Neural cell (in vitro differentiated cells): ENCODE results near the gene RELT.

Source experiments
- EZH2 ChIP-seq: fragments of 200-600, 300-800 bp; shearing (Covaris generic), sonication (generic); IDR thresholded peaks from 2 replicates; pipeline ENCODE4 v1.6.1; 2014; ENCODE audit warnings: antibody characterized with exemption, low read length, borderline replicate concordance, mild to moderate bottlenecking; ENCODE audit not compliant: insufficient read depth, poor library complexity, severe bottlenecking
- MXI1 ChIP-seq: fragments of 450-650 bp; conservative IDR thresholded peaks from 2 replicates; pipeline ENCODE4 v1.6.1; 2014; ENCODE audit warnings: antibody characterized with exemption, mild to moderate bottlenecking; ENCODE audit not compliant: poor library complexity, severe bottlenecking
- REST ChIP-seq: IDR thresholded peaks from 2 replicates; pipeline ENCODE4 v1.6.1; 2012; ENCODE audit warnings: borderline replicate concordance
- TF ChIP-seq, protein P1 (sequence below): fragments of 450-650 bp; IDR thresholded peaks from 2 replicates; pipeline ENCODE4 v1.5.1; 2014; ENCODE audit warnings: antibody characterized with exemption, mild to moderate bottlenecking, moderate library complexity; ENCODE audit not compliant: poor library complexity, severe bottlenecking

DNA sequence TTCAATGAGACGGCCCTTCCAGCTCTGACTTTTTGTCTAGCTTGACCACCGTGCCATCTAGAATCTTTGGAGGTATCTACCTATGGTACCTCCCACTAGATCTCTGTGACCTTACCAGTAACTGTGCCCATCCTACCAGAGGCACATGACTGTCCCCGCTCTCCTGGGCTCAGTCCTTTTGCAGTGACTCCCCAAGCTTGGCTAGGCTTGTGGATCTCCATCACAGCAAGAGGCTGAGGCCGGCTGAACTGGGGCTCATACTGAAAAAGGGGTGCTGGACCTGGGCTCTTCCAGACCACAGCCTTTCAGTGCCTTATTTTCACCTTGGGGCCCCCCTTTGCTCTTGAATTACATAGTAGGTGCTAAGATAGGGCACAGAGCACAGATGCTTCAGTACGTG, 27.3 kb downstream of the RELT start:
- TF ChIP-seq REST (no peak), MXI1 (no peak), EZH2 (no peak)
- TF ChIP-seq, protein P1, sequence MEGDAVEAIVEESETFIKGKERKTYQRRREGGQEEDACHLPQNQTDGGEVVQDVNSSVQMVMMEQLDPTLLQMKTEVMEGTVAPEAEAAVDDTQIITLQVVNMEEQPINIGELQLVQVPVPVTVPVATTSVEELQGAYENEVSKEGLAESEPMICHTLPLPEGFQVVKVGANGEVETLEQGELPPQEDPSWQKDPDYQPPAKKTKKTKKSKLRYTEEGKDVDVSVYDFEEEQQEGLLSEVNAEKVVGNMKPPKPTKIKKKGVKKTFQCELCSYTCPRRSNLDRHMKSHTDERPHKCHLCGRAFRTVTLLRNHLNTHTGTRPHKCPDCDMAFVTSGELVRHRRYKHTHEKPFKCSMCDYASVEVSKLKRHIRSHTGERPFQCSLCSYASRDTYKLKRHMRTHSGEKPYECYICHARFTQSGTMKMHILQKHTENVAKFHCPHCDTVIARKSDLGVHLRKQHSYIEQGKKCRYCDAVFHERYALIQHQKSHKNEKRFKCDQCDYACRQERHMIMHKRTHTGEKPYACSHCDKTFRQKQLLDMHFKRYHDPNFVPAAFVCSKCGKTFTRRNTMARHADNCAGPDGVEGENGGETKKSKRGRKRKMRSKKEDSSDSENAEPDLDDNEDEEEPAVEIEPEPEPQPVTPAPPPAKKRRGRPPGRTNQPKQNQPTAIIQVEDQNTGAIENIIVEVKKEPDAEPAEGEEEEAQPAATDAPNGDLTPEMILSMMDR, result no peak
